A673 (cell line): Measurements from ENCODE around the gene EPAS1. TPM values are rescaled to one million over a fixed set of nuclear protein-coding genes. Genes with fewer than 3 reads are reported as not detected.

Experiments
- BruUV-seq: library from RNA; stranded (reverse); fragments of 400-500 nt; replicated peaks from 2 replicates; lab custom pipeline; 2021; lab: Mats Ljungman, UMichigan
- CTCF ChIA-PET: fragments of 300-600 bp; sonication (Branson Sonifier 250); formaldehyde crosslinking; loops from one replicate; lab custom pipeline; 2022; ENCODE audit warnings: antibody characterized with exemption; lab: Charles Lee
- POLR2A ChIA-PET: fragments of 300-600 bp; sonication (Branson Sonifier 250); formaldehyde crosslinking; loops from one replicate; lab custom pipeline; 2022; ENCODE audit warnings: antibody characterized with exemption; ENCODE audit not compliant: low non-redundant PET; lab: Charles Lee
- DNase-seq: peaks from one replicate; pipeline ENCODE4 v3.0.0-alpha.2; 2015; ENCODE audit warnings: low spot score
- H3K27ac ChIP-seq: fragments of 200-600 bp; sonication (generic); 2 replicates; pipeline ENCODE4 v1.5.1; 2016; ENCODE audit warnings: mixed run types, low read depth, mild to moderate bottlenecking, mixed read lengths, antibody characterized with exemption, low read length; ENCODE audit not compliant: poor library complexity, severe bottlenecking
- H3K27me3 ChIP-seq: fragments of 200-600 bp; sonication (generic); replicated peaks from 2 replicates; pipeline ENCODE4 v1.6.1; 2017; ENCODE audit warnings: mixed run types, low read depth, mild to moderate bottlenecking, mixed read lengths, antibody characterized with exemption, low read length; ENCODE audit not compliant: insufficient read depth, poor library complexity
- H3K36me3 ChIP-seq: fragments of 200-600 bp; sonication (generic); 2 replicates; pipeline ENCODE4 v1.6.1; 2016; ENCODE audit warnings: mixed run types, mild to moderate bottlenecking, mixed read lengths, antibody characterized with exemption, low read length; ENCODE audit not compliant: insufficient read depth, poor library complexity, severe bottlenecking
- H3K4me1 ChIP-seq: fragments of 200-600 bp; sonication (generic); 2 replicates; pipeline ENCODE4 v1.6.1; 2017; ENCODE audit warnings: mixed run types, mild to moderate bottlenecking, mixed read lengths, antibody characterized with exemption, low read length; ENCODE audit not compliant: insufficient read depth, poor library complexity, severe bottlenecking
- H3K4me3 ChIP-seq: fragments of 200-600 bp; sonication (generic); 2 replicates; pipeline ENCODE4 v1.5.1; 2016; ENCODE audit warnings: low read depth, mixed run types, mild to moderate bottlenecking, mixed read lengths, low read length; ENCODE audit not compliant: poor library complexity, severe bottlenecking
- H3K9me3 ChIP-seq: fragments of 200-600 bp; sonication (generic); 2 replicates; pipeline ENCODE4 v1.6.1; 2016; ENCODE audit warnings: mixed run types, low read depth, mild to moderate bottlenecking, mixed read lengths, antibody characterized with exemption, low read length; ENCODE audit not compliant: poor library complexity, severe bottlenecking
- CTCF ChIP-seq: fragments of 300-800, 200-600 bp; sonication (generic); conservative IDR thresholded peaks from 2 replicates; pipeline ENCODE4 v1.5.1; 2017; ENCODE audit warnings: low read depth, mild to moderate bottlenecking, antibody characterized with exemption, low read length, moderate library complexity, mixed read lengths
- EZH2 ChIP-seq: fragments of 200-600 bp; sonication (generic); IDR thresholded peaks from 2 replicates; pipeline ENCODE4 v1.6.1; 2017; ENCODE audit warnings: borderline replicate concordance, low read depth, mild to moderate bottlenecking, mixed read lengths, antibody characterized with exemption, low read length; ENCODE audit not compliant: poor library complexity, severe bottlenecking
- intact Hi-C: fragments of 100-400 bp; cut with micrococcal nuclease; formaldehyde crosslinking; loops from one replicate; pipeline ENCODE4 v1.10.0; 2022; ENCODE audit not compliant: unreplicated experiment
- total RNA-seq: library from RNA; stranded (reverse); gene quantifications from 2 replicates; pipeline ENCODE4 v1.2.3, GENCODE V29; 2021

The EPAS1 gene
- total RNA-seq, 1 experiment from 2014 or later = 0.41 TPM

- BruUV-seq = no TSS peak
- ChIA-PET CTCF (no interaction called here), POLR2A (no interaction called here)
- DNase-seq = no peak
- TF ChIP-seq EZH2 = no peak
- no peak for TF ChIP-seq CTCF
- Histone ChIP-seq H3K4me1 (no peaks in the 10 kb centered on the region), H3K9me3 (no peaks in the 10 kb centered on the region), H3K27ac (no peak overlapping the region), H3K4me3 (no peak overlapping the region), H3K27me3 (no peaks in the 10 kb centered on the region), H3K36me3 (no peaks in the 10 kb centered on the region)
- intact Hi-C loops = no loop called here
Observed at GRCh38 chr2:46413631-46414030, 116.4 kb downstream of the EPAS1 start.

- ChIA-PET POLR2A (no interaction called here), CTCF (no interaction called here)
- H3K36me3 ChIP-seq = no peaks in the 10 kb centered on the region
- intact Hi-C loops = no loop called here
- no peaks in the 10 kb centered on the region for H3K27me3 ChIP-seq
- no peaks in the 10 kb centered on the region for H3K4me1 ChIP-seq
- no TSS peak for BruUV-seq
- TF ChIP-seq EZH2 (no peak), CTCF (no peak)
- no peak overlapping the region for H3K4me3 ChIP-seq
- H3K9me3 ChIP-seq = no peaks in the 10 kb centered on the region
- no peak overlapping the region for H3K27ac ChIP-seq
- no peak for DNase-seq
Observed at GRCh38 chr2:46414701-46415100, 117.5 kb downstream of the EPAS1 start.

GRCh38 chr2:46416280-46416679, 119.1 kb downstream of the EPAS1 start:
- H3K27me3 ChIP-seq = no peaks in the 10 kb centered on the region
- CTCF ChIA-PET = no interaction called here
- H3K4me3 ChIP-seq = no peak overlapping the region
- TF ChIP-seq CTCF = no peak
- TF ChIP-seq EZH2 = no peak
- BruUV-seq = no TSS peak
- no peaks in the 10 kb centered on the region for H3K9me3 ChIP-seq
- POLR2A ChIA-PET = no interaction called here
- no peak overlapping the region for H3K27ac ChIP-seq
- DNase-seq = no peak
- no peaks in the 10 kb centered on the region for H3K36me3 ChIP-seq
- intact Hi-C loops = no loop called here
- no peaks in the 10 kb centered on the region for H3K4me1 ChIP-seq
